Peyer's patch (tissue), 4 donors: ENCODE results near the gene DPM1.

Experiments
- POLR2A ChIP-seq, 2 donors: fragments of 450-650 bp; IDR thresholded peaks; one replicate each; pipeline ENCODE4 v1.5.1; 2017; ENCODE audit warnings: antibody characterized with exemption in 2 of 2, mild to moderate bottlenecking in 2 of 2, moderate library complexity in 2 of 2
- TF ChIP-seq, protein P1 (sequence below), 6 experiments: fragments of 450-650 bp in 4 of 6; fragments of 200-600 bp in 2 of 6; sonication (generic) in 1 of 6; IDR thresholded peaks; one replicate each; pipeline ENCODE4 v1.5.1; 2017 to 2019; ENCODE audit warnings: antibody characterized with exemption in 6 of 6, mild to moderate bottlenecking in 3 of 6, moderate library complexity in 1 of 6

DNA sequence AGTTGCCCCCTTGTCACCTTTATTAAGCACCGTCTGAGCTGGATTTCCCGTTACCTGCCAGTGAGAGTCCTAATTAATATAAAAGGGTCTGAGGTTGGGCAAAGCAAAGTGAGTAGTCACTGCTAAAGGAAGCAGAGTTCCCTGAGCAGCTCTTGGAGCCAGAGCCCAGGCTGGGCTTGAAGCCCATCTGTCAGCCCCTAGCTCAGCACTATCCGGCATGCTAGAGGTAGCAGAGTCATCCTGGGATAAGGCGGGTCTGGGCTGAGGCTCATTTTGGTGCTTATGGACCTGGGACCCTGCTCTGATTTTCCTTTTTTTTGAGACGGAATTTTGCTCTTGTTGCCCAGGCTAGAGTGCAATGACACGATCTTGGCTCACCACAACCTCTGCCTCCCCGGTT, 73.3 kb downstream of the DPM1 start:
- TF ChIP-seq, protein P1, sequence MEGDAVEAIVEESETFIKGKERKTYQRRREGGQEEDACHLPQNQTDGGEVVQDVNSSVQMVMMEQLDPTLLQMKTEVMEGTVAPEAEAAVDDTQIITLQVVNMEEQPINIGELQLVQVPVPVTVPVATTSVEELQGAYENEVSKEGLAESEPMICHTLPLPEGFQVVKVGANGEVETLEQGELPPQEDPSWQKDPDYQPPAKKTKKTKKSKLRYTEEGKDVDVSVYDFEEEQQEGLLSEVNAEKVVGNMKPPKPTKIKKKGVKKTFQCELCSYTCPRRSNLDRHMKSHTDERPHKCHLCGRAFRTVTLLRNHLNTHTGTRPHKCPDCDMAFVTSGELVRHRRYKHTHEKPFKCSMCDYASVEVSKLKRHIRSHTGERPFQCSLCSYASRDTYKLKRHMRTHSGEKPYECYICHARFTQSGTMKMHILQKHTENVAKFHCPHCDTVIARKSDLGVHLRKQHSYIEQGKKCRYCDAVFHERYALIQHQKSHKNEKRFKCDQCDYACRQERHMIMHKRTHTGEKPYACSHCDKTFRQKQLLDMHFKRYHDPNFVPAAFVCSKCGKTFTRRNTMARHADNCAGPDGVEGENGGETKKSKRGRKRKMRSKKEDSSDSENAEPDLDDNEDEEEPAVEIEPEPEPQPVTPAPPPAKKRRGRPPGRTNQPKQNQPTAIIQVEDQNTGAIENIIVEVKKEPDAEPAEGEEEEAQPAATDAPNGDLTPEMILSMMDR (IDR thresholded peaks at IDR 0.05), result no peak
- no peak for TF ChIP-seq POLR2A (IDR thresholded peaks at IDR 0.05)
